Omental fat pad (tissue), 4 donors: ENCODE measurements around the gene PRR5L. TPM values are rescaled to one million over a fixed set of nuclear protein-coding genes. Genes with fewer than 3 reads are reported as not detected.

Experiments
- ATAC-seq: fragments of 150-250 bp; one replicate; pipeline ENCODE4 v1.9.1; 2016; ENCODE audit warnings: mild to moderate bottlenecking, moderate library complexity; ENCODE audit not compliant: low FRiP score
- DNase-seq: peaks from one replicate; pipeline ENCODE4 v3.0.0-alpha.2; 2019; ENCODE audit warnings: low spot score
- total RNA-seq, 4 donors: library from RNA; depleted of rRNA; stranded (reverse); fragments of >200 nt; gene quantifications; one replicate each; pipeline ENCODE4 v1.1.0, GENCODE V29; 2016
- TF ChIP-seq, protein P1 (sequence below), 3 donors: fragments of 450-650 bp; IDR thresholded peaks; one replicate each; pipeline ENCODE4 v1.5.1; 2016 to 2017; ENCODE audit warnings: antibody characterized with exemption in 3 of 3, mild to moderate bottlenecking in 3 of 3, moderate library complexity in 2 of 3

PRR5L gene
- total RNA-seq, 4 donors from 2014 or later, result 8.7 to 26.8 (median 16.2) TPM

DNA sequence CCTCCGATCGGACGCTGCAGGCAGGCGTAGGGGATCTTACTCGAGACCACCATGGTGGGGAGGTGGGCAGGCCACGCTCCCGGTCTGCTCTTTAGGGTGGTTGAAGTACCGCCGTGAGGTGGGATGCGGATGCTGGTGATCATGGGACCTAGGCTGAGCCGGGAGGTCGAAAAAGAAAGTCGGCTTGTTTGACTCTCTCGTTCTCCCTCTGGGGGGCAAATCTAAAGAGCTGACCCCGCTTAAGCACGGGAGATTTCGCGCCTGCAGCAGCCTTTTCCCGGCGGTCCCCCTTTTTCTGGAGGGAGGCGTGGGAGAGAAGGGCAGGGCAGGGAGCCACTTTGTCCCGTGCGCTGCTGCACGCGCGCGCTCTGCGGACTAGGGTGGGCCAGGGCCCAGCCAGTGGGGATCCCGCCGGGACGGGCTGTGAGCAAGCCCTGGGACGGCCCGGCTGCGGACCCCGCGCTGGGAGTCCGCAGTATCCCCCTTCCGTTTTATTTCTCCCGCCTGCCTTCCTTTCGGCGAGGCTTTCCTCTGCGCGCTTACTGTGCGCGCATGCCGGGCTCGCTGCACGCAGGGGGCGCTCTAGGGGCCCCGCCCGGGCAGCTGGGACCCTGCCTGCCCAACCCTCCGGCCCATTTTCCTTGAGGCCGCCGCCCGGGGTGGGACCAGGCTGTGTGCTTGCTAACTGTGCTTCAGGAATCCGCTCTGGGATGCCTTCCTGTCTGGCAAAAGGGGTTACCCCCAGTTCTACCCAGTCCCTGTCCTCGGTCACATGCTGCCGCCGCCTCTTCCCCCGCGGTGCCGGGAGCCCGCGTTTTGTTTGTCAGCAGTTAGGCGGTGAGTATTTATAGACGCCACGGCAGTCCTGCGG, 81.0 kb downstream of the PRR5L start:
- no peak for DNase-seq
- peak; percentile 60 for ATAC-seq
- TF ChIP-seq, protein P1, sequence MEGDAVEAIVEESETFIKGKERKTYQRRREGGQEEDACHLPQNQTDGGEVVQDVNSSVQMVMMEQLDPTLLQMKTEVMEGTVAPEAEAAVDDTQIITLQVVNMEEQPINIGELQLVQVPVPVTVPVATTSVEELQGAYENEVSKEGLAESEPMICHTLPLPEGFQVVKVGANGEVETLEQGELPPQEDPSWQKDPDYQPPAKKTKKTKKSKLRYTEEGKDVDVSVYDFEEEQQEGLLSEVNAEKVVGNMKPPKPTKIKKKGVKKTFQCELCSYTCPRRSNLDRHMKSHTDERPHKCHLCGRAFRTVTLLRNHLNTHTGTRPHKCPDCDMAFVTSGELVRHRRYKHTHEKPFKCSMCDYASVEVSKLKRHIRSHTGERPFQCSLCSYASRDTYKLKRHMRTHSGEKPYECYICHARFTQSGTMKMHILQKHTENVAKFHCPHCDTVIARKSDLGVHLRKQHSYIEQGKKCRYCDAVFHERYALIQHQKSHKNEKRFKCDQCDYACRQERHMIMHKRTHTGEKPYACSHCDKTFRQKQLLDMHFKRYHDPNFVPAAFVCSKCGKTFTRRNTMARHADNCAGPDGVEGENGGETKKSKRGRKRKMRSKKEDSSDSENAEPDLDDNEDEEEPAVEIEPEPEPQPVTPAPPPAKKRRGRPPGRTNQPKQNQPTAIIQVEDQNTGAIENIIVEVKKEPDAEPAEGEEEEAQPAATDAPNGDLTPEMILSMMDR (IDR thresholded peaks at IDR 0.05), result no peak

DNA sequence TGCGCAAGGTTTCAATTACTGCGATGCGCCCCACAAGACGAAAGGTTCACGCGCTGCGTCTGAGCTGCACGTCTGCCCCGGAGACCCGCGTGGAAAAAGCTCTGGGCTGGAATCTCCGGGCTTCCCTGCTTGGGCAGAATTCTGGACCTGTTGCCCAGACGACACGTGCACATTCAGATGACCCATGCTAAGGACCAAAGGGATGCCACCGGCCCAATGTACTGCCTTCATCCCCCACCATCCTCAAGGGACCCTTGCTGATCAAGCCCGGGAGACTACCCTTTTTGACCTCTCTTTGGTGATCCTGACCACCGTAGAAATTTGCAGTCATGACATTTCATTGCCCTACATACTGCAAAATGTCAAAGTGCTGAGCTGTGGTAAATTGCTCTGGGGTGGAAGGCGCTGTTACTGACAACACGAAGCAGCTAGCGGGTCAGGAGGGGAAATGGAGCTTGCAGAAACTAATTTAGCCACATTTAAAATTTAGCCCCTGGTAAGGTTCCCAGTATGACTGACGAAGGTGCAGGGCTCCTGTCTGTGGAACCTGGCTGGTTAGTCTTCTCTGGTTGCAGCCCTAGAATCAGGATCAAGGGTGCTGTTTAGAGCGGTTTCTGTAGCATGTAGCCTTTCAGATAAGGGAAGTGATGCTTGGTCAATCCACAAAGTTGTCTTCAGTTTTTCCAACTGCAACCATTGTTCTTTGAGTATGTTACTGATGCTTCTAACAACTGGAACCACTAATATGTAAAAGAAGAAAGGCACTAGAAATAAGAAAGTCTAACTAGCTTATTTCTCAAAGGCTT, 81.9 kb downstream of the PRR5L start:
- ATAC-seq (no peak), DNase-seq (no peak)
- TF ChIP-seq, protein P1 (IDR thresholded peaks at IDR 0.05), result no peak

DNA sequence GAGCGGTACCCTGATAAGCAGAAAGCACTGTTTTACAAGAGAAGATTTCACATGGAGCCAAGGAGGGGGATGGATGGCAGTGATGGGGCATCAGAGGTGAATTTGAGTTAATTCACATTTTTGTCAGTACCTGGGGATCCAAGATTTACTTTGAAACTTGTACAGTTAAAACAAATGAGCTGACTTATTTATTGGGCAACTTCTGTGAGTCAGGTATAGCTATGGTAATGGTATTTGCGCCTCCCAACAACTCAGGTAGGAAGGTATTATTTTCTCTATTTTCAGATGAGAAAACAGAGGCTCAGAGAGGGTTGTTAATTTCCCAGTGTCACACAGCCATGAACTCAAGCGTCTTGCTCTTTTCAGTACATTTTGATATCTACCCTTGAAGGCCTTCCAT, 83.6 kb downstream of the PRR5L start:
- no peak for ATAC-seq
- DNase-seq, result no peak
- TF ChIP-seq, protein P1 (IDR thresholded peaks at IDR 0.05), result no peak

DNA sequence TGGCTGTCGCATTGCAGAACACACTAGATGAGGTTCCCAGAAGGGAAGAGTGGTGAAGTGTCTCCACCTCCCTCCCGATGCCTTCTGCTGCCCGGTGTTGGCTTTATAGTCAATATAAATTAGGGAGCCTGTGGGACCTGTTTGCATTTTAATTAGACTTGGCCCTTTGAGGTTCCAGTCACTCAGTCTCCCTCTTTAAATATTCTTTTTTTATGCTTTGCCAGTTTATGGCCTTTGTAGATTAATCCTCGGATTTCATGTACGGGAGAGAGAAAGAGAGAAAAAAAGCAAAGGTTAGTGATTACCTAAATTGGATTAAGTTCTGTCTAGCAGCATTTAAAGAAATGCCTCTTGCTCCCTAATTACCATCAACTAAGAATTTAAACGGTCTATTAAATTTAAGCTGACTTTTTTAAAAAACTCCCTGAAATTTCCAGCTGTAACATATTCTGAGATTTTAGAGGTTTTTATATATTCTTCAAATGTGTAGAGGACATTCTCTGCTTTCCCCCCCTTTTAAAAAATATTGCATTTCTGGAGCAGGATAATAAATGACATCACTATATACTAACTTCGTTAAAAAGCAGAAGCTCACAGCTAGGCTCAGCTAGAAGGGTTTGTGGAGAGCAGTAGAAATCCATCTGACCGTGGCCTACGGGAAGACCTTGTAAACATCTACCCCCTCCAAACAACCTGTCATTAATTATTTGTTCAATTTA, 84.4 kb downstream of the PRR5L start:
- ATAC-seq (no peak), DNase-seq (no peak)
- TF ChIP-seq, protein P1 (IDR thresholded peaks at IDR 0.05), result no peak

DNA sequence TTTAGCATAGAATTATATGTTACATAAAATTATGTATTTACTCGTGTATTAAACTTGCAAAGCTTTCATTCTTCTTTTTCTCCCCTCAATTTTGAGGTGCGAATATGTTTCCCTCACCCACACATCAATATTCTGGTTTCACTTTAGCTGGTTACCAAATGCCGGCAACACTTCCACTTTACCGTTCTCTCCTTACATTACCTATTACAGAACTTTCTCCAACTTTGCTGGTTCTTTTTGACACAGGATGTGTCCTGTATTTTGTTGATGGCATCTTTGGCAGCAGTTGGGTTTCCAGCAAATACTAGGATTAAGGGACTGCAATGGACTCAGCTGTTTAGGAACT, 84.9 kb downstream of the PRR5L start:
- ATAC-seq, result no peak
- TF ChIP-seq, protein P1 (IDR thresholded peaks at IDR 0.05), result no peak
- DNase-seq, result no peak

DNA sequence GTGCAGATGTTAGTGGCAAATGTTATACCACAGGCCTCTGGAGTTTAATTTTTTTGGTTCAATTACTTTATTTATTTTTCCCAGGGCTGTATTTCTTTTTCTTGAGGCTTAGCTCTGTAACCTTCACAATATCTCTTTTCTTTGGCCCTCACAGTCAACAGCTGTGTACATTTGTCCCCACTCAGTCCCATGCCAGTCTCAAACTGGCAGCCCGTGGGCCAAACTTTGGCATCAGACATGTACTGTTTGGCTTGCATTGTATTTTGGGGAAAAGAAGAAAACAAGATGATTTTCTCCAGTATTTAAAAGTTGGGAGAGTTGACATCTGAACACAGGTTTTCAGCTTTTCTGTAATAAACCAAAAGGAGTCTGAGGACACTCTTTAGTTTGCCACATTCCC, 87.1 kb downstream of the PRR5L start:
- no peak for ATAC-seq
- no peak for DNase-seq

More for the DNA sequence above, 87.1 kb downstream of the PRR5L start:
- TF ChIP-seq, protein P1 (IDR thresholded peaks at IDR 0.05), result no peak
